GM12875 (cell line): ENCODE data around the gene TRAF3.

ENCODE experiments used
- H3K4me3 ChIP-seq: one replicate; pipeline ENCODE4 v1.5.1; 2011; ENCODE audit warnings: low read depth, low read length, control low read depth
- CTCF ChIP-seq: IDR thresholded peaks from 2 replicates; pipeline ENCODE4 v1.5.1; 2011; ENCODE audit warnings: low read depth, mild to moderate bottlenecking, control low read depth, inconsistent platforms, low read length, moderate library complexity, borderline replicate concordance; ENCODE audit not compliant: insufficient read depth

Gene TRAF3

GRCh38 chr14:102929241-102930137 is 152.2 kb downstream of the TRAF3 start:
- no peak overlapping the region for H3K4me3 ChIP-seq
- TF ChIP-seq CTCF, result no peak

GRCh38 chr14:102930138-102930752 is 153.0 kb downstream of the TRAF3 start:
- H3K4me3 ChIP-seq, result no peak overlapping the region
- TF ChIP-seq CTCF, result no peak

- H3K4me3 ChIP-seq, result no peak overlapping the region
- TF ChIP-seq CTCF, result no peak
These were observed 153.7 kb downstream of the TRAF3 start for GRCh38 chr14:102930753-102931579.

- no peak for TF ChIP-seq CTCF
- no peak overlapping the region for H3K4me3 ChIP-seq
These were observed 154.5 kb downstream of the TRAF3 start for GRCh38 chr14:102931580-102932285.

- no peak overlapping the region for H3K4me3 ChIP-seq
- no peak for TF ChIP-seq CTCF
These were observed 155.4 kb downstream of the TRAF3 start for GRCh38 chr14:102932484-102933248.

- H3K4me3 ChIP-seq, result no peak overlapping the region
- TF ChIP-seq CTCF, result no peak
These were observed 156.5 kb downstream of the TRAF3 start for GRCh38 chr14:102933618-102934231.
